OCI-M1 (cell line): ENCODE measurements around the gene MYB.
A peak's percentile ranks its signal among the peaks of the same experiment; 100 is the strongest.
"Not testable (repeated sequence)": the region's sequence is repeated elsewhere in the genome, so short reads cannot be mapped to it uniquely, and the experiment has no call there.

Experiments used
- DNase-seq: peaks from one replicate; lab custom pipeline; 2025; lab: John Stamatoyannopoulos, UW

Gene MYB

DNA sequence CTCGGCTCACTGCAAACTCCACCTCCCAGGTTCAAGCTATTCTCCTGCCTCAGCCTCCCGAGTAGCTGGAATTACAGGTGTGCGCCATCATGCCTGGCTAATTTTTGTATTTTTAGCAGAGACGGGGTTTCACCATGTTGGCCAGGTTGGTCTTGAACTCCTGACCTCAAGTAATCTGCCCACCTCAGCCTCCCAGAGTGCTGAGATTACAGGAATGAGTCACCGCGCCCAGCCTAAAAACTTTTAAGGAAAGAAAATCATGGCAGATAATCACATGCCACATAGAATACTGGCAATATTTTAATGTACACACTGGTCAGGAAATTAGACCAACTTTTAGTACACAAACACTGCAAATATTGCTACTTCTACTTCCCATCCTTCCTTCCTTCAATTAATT, 16.7 kb upstream of the MYB start:
- DNase-seq = not testable (repeated sequence)

DNA sequence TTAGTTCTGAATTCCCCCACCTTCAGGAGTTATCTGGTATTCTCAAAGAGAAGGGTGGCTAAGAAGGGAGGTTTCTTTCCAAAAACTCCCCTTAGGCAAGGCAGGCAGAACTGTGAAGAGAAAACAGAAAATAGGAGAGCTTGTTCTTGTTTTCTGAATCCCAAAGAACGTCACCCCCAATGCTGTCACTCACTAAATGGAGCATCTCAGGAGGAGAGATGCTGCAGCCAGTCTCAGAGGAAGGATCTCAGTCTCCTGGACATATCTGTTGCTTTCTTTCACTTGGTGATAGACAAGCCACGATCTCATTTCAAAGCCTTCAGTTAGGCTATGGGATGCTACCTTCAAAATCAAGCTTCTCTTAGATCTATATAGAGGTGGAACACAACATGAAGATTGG, 16.1 kb upstream of the MYB start:
- DNase-seq = no peak

DNA sequence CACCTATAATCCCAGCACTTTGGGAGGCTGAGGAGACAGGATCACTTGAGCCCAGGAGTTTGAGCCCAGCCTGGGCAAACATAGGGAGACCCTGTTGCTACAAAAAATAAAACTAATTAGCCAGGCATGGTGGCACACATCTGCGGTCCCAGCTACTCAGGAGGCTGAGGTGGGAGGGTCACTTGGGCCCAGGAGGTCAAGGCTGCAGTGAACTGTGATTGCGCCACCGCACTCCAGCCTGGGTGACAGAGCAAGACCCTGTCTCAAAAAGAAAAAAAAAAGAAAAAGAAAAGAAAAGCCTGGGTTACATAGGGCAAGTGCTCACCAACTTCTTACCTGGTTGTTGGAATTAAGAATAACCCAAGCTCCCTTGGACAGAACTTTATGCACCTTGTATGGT, 14.6 kb upstream of the MYB start:
- DNase-seq = no peak

DNA sequence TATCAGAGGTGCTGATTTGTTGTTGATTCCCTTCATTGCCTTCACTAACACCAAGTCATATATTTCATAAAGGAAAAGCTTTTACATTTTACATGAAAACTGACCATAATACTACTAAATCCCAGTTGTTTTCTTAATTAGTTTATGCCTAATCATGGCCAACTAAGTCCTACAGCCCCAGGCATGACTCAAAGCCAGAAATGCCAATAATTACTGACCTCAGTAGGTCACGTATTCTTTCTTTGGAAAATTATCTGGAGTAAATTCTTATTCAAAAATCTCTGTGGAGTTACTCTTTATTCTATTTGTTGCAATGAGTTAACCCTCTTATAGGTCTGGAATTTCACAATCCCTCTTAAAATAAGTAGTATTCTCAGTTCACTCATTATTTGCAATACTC, 13.5 kb upstream of the MYB start:
- DNase-seq = no peak

DNA sequence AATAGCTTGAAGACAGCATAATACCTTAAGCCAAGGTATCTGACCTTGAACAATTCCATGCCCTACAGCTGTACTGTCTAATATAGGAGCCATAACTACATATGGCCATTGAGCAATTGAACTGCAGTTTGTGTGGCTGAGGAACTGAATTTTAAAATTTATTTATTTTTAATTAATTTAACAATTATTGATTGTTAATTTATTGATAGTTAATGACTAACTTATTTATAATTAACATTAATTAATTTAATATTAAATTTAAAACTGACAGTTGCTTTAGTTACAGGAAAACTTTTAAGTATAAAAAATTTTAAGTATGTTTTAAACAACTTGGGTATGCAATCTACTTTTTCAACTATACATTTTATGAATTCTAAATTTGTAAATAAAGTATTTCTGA, 12.3 kb upstream of the MYB start:
- DNase-seq = no peak

DNA sequence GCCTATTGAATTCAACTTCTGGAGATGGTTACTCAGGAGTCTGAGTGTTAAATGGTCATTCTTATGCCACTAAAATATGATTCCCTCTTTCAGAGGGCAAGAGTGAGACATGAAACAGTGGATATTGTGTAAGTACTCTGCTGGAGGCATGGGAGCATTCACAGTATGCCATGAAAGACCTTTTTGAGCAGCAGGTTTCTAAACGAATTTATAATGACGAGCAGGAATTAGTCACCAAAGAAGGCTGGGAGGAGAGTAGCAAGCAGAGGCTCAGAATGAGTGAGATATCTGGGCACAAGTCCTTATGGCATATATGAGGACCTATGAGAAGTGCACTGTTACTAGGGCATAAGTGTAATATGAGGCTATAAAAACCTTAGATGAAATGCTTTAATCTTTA, 10.9 kb upstream of the MYB start:
- DNase-seq = no peak

DNA sequence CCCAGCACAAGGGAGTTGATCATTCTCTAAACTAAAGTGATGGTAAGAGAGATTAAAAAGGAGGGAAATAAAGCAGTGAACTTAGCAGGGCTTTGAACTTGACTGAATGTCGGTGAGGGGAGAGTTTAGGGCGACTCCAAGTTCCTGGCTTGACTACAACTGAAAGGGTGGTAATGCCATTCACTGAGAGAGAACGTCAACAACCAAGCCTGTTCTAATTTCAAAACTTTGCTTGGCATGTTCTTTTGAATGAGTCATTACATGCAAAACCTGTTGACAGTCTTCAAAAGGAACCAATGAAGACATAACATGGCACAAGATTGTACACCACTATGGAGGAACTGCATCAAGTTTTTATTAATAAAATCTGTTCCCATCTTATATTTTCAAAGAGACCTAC, 10.3 kb upstream of the MYB start:
- no peak for DNase-seq

DNA sequence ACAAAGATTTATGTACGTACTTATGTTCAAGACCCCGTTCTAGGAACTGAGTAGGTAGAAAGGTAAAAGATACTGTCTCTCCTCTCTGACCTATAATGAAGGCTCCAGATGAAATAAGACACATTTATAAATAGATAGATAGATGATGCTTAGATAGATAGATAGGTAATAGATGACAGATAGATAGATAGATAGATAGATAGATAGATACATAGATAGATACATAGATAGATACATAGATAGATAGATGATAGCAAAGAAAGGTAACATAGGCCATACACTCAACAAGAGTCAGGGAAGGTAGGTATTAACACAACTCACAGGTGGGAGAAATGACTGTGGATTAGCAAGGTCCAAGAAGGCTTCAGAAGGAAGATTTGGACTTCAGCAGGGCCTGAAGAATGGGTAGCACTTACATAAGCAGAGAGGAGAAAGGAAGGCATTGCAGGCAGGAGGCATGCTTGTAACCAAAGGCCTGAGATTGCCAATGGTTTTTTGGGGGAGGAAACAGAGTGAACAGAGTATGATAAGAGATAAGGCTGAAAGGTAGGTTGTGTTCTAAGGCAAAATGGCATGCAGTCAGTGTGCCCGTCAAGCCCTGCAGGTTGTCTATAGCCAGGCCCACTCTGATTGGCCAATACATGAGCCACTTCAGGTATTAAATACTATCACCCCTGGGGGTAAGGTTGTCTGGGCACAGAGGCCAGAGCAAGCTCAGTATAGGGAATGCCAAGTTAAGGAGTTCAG, 7.7 kb upstream of the MYB start:
- peak; percentile 40 for DNase-seq

DNA sequence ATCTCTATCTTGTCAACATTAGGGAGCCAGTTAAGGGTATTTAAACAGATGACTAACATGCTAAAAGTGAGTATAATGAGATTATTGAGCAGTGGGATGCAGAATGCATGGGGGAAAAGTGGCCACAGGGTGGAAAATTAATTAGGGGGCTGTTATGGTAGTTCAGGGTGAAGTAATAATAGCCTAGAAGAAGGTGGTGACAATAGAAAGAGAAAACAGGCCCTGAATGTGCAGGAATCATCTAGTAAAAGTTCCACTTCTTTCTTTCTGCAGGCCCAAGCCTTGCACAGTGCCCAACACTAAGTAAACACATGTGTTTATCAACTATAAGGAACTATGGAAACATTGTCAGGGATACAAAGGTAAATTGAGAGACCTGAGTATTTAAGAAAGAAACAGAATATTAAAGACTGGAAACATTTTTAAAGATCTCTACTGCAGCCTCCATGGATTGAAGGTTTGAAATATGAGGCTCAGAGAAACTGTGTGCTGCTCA, 7.1 kb upstream of the MYB start:
- DNase-seq = no peak

DNA sequence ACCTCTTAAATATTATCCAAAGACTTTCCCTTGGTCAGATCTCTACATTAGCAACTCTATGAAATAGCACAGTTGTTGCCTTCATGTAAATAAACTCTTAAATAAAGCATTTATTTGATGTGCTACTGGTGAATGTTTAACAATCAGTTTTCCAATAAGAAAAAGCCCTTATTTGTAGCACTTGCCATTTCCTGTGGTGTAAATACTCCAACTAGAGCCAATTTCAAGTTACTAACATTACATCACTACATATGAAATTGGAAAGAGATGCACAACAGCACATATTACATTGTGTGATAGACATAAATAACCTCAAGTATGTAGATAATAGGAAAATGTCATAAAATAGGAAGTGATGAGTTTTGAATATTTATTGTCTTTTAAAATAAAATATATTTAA, 5.0 kb upstream of the MYB start:
- no peak for DNase-seq

DNA sequence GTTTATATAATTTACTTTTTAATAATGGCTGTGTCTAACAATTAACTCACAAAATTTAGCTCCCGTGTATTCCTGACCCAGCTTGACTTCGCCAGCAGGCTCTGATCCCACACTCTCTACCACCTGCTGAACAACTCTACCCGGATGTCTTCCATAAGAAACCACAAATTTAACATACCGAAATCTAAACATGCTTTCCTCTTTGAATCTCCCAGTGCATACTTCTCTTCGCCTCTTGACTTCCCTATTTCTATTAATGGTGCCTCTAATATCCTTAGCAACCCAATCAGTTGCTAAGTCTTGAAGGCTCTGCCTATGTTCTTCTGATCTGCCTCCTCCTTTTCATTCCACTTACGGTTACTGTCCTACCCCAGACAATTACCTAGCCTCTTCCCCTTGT, 4.6 kb upstream of the MYB start:
- no peak for DNase-seq

DNA sequence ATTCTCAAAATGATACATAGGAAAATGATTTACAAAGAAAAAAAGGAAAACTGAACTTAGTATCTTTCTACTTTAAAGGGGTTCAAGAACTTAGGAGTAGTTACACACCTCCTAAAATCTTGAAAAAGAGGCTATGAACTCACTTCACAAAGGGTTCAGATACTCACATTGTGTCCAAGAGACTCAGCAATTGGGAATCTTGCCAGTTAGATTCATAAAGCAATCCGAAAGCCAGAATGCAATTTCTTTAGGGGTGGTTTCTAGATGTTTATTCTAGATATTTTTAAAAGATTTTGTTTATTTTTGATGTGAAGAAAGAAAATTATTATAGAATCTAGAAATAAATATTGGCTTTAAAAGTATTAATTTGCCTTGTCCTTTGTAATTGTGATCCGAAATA, 1.7 kb upstream of the MYB start:
- DNase-seq = peak; percentile 39

DNA sequence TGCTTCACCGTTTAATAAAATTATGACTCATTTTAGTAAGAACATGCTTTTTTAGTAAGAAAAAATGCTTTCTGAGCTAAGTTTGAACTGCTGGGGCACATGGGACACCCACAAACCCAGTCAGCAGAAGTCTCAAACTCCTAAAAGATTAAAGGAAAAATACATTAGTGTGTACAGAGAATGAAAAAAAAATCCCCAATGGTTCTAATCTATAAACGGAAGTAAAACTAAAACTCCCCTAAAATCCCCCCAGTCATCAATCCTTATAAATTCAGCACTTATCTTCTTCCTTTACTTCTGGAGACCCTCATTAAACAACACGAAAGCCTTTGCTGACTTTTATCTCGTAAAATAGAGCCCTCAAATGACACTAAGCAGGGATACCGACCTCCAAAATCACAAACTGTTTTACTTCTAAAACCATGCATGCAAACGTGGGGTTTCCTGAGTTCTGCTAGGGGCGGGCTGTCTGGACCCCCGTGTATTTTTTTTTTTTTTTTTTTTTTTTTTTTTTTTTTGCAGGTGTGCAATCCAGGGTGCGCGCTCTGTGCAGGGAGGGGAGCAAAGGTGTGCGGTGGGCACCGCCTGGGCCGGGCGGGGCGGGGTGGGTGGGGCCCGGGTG, 1.1 kb upstream of the MYB start:
- peak; percentile 67 for DNase-seq

DNA sequence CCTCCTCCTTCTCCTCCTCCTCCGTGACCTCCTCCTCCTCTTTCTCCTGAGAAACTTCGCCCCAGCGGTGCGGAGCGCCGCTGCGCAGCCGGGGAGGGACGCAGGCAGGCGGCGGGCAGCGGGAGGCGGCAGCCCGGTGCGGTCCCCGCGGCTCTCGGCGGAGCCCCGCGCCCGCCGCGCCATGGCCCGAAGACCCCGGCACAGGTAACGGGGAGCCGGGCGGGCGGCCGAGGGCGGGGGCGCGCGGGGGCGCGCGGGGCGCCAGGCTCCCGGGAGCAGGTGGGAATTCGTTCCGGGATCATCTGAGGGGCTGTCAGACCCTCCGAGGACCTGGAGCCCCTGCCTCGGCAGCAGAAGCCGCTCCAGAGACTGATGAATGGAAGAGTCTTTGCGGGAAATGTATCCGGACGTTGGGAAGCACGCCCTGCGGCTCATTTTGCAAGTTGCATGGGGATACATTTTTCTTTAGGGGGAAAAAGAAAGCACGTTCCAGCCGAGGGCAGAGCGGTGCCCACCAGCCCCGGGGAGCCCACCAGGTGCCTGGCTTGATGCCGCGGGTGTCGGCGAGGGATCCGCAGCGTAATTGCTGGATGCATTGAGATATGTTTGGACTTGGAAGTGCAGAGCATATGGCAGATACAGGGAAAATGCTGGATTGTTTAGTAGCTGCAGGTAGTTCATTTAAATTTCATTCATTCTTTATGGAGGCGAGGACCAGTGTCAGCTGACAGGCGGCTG, 394 bp downstream of the MYB start:
- no peak for DNase-seq

DNA sequence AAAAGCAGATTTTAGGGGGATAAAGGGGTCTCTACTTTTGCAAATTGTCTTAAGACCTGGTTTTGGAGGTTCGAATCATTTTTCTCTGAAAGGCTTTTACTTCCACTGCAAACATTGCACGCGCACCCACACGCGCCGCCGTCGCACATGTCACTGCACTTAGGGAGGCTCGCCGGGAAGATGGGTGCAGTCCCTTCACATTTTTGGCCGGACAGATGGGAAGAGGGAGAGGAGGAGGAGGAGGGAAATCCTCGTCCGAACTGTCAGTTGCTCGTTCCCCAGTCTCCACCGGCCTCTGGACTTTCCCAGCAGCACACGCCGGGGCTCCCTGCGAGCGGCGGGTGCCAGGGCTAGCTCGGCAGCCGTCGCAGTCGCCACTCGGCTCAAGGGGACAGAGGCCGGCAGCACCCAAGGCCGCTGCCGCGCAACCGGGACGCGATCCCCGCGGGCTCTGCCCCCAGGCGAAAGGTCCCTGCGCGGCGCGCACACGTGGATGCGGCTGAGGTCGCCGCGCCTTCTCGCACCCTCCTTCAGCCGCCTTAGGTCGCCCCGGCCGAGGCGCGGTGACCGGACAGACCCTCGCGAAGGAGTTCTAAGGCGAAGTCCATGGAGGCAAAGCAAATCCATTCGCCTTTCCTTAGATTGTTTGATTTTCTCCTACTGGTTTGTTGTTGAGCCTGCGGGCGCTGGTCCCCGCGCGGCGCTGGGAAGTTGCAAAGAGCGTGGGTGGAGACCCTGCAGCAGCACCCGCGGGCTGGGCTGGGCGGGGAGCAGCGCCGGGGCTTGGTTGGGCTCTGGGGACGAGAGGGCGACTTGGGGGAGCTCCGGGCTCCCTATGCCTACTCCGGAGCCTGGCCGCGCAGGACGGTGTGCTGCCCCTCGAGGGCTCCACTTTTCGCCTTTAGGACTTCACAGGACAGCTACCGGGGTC, 1.2 kb downstream of the MYB start:
- peak; percentile 67 for DNase-seq

DNA sequence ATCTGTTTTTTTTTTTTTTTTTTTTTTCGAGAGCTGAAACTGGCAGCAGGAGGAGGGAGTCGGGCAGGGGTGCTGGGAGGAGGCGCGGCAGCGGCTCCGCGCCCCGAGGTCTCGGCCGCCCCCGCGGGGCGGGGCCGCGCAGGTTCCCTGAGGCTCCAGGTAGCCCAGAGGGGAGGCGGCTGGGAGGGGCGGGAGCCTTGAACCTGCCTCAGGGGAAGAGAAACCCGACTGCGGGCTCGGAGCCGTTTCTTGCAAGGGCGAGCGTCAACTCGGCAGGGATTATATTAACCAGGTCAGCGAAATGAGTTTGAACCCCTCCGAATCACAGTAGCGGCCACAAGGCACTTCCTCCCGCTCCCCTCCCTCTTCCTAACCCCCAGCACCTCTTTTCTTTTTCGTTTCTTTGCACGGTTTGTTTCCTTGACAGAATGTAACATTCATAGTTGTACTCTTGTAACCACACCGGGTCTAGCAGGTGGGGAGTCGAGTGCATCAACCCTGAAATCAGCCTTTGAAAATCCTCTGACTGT, 2.0 kb downstream of the MYB start:
- peak; percentile 73 for DNase-seq

DNA sequence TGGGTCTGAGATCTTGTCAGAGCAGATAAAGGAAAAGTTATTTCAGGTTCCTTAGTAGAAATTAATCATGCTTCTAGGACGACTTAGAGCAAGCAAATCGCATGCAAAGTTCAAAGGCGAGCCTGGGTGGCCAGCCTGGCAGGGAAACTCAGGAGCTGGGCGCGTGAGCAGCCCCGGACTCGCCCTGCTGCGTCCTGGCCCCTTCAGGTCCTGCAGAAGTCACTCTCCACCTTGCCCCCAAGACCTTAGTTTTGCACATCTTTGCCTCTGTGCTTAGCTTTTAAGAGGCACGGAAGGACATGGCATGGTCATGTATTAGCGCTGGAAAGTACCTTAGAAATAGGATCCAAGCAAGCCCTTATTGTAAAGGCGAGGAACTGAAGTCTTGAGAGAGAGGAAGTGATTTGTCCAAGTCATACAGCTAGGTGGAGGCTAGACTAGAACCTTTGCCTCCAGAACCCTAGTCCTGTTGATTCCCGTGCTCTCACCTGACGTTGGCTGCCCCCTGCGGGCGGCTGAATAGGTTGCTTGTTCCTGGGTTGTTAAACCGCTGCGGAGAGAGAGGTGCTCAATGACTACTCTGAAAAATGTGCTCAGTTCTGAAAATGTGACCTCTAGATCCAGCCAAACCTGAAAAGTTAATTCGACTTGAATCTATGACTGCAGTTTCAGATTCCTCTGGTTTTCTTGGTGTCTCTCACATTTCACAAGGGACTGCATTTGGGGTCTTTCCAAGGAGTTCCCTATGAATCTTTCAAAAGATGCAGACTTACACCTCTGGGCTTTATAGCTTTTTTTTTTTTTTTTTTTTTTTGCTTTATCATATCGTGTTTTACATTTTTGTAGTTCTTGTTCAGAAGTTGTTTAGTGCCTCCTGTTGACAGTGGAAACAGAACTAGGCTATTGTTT, 2.7 kb downstream of the MYB start:
- DNase-seq = peak; percentile 97

DNA sequence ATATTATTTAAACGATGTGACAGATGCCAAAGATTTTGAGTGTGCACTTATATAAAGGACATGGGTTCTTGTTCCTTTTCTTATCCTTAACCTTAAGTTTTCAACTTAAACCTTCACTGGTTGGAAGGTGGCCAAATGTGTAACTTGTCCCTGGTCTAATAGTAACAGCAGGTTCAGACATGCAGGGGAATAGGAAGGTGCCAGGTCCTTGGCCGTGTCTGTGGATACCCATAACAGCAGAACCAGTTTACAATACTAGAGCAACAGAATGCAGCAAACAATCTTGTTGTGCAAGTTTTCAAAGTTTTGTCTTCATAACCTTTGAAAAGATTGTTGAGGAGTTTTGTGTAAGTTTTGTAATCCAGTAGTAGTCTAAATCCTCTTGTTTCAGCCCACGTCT, 4.4 kb downstream of the MYB start:
- peak; percentile 62 for DNase-seq

DNA sequence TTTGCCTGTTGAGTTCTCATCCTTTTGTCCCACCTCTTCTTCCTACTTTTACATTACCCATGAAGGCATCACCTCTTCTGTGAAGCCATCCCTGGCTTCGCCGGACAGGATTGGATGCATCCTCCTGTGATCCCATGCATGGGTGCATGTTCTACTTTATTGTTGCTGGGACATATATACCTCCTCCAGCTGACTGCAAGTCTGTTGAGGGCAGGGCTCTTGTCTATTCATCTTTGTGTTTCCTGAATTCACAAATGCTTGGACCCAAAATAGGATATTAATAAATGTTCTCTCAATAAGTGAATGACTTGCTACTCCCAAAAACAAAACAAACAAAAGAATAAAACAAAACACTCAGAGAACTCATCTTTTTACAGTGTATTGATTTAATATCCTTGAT, 5.1 kb downstream of the MYB start:
- no peak for DNase-seq

DNA sequence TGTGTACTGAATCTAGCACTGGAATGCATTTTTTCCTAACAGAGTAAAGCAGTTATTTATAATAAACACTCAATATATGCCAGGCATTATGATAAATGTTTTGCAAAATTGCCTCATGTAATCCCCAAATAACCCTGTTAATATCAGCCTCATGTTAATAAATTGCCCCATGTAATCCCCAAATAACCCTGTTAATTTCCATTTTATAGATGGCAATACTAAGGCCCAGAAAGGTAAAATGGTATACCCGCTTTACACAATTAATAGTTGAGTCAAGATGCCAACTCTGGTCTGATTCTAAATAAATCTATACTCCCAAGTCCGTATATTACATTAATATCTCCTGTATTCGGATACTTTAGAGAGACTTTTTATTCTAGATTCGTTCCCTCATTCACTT, 6.3 kb downstream of the MYB start:
- no peak for DNase-seq

DNA sequence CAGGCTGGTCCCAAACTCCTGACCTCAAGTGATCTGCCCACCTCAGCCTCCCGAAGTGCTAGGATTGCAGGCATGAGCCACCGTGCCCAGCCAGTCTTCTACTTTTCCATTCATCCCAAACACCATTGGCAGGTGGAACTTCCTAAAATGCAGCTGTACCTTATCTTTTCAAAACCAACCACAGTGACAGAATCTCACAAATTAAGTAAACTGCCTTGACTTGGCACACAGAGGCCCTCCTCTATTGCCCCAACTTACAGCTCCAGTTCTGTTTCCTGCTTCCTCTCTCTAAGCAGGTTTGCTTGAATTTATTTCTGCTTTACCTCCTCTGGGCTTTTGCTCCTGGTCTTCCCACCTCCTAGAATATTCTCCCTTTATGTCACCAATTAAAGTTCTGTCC, 7.6 kb downstream of the MYB start:
- peak; percentile 61 for DNase-seq
